Anterior cingulate cortex (tissue), 58 donors: ENCODE results near the gene ABHD11.

Source experiments
- DNase-seq, 58 donors: peaks; one replicate each; lab custom pipeline; 2025; lab: John Stamatoyannopoulos, UW

The ABHD11 gene

GRCh38 chr7:73703225-73703624 lies 35.4 kb downstream of the ABHD11 start:
- no peak for DNase-seq

- no peak for DNase-seq
These were observed 35.9 kb downstream of the ABHD11 start for GRCh38 chr7:73702665-73703064.

DNA sequence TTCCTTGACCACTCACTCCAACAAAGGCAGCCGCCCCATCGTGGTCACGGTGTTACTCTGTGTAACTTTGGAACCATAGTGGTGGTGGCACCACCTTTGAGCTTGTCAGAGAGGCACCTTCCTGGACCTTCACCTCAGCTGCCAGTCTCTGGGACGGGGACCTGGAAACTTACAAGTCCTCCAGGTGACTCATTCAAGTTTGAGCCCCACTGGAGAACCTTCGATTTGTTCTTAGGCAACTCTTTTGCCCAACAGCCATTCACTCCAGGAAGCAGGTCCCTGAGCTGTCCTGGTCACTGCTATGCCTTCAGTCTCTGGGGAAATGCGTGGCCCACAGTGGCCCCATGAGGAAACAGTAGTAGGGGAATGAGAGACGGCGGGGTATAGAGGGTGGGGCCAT lies 36.4 kb downstream of the ABHD11 start:
- DNase-seq, result no peak

GRCh38 chr7:73701357-73701995 lies 37.1 kb downstream of the ABHD11 start:
- peak in 22 of 58 donors; percentile 4 to 69 (median 30) for DNase-seq

DNA sequence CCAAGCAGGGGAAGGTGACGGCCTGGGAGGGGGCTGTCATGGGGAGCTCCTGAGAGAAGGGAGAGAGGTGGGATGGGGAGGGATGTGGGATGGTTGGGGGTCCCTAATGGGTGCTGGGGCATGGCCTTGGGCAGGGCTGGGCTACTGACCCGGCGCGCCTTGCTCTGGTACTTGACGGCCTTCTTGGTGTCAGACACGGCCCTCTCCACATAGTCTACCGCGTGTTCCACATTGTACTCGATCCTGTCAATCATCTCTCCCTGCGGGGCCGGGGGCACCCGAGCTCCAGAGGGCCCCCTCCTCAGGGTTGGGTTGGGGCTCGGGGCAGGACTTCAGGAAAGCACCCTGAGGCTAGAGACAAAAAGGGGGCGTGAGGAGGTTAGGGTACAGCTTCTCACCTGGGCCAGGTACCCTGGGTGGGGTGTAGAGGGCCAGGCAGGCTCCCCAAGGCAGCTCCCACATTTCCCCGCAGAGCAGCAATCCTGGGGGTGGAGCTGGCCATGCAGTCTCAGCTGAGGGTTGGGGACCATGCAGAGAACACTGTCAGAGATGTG lies 37.9 kb downstream of the ABHD11 start:
- DNase-seq, result no peak

- no peak for DNase-seq
These were observed 38.6 kb downstream of the ABHD11 start for GRCh38 chr7:73700069-73700423.

- DNase-seq, result peak in 7 of 58 donors; percentile 3 to 19 (median 12)
These were observed 39.1 kb downstream of the ABHD11 start for GRCh38 chr7:73699370-73700068.

GRCh38 chr7:73698410-73698809 lies 40.2 kb downstream of the ABHD11 start:
- DNase-seq, result no peak

- no peak for DNase-seq
These were observed 42.2 kb downstream of the ABHD11 start for GRCh38 chr7:73696372-73696771.

GRCh38 chr7:73690646-73691045 lies 48.0 kb downstream of the ABHD11 start:
- no peak for DNase-seq

DNA sequence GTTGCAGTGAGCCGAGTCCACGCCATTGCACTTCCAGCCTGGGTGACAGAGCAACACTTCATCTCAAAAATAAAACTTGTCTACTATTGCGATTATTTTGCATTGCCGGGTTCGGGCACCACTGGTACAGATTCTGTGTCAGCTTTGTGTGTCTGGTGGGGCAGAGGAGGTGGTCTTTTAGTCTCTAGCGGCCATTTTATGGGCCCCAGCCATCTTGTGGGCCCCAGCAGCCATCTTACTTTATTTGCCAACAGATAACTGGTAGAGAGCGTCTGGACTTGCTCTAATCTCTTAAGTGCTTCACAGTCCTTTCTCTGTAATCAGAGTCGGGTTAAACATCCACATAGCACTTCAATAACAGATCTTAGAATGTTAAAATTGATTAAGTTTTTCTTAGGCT lies 50.3 kb downstream of the ABHD11 start:
- no peak for DNase-seq
